ENCODE results near the gene SRPK1. TPM values are rescaled to one million over a fixed set of nuclear protein-coding genes. Genes with fewer than 3 reads are reported as not detected.

Gene SRPK1
- total RNA-seq, 1 experiment from 2014 or later, result 100 TPM

GRCh38 chr6:35786272-35786671 lies 134.6 kb downstream of the SRPK1 start:
- Histone ChIP-seq H3K27ac (ENCODE audit: low read length) (no peak overlapping the region), H3K36me3 (ENCODE audit: low read depth, low read length) (no peaks in the 10 kb centered on the region), H3K9me3 (ENCODE audit: low read length) (no peaks in the 10 kb centered on the region), H3K9ac (ENCODE audit: low read length) (no peak overlapping the region), H3K9me2 (replicated peaks; ENCODE audit: low read length) (no peaks in the 10 kb centered on the region), H2AFZ (ENCODE audit: low read length) (no peak overlapping the region; the same call in 1 of the 2 replicates), H4K20me1 (ENCODE audit: low read length) (no peaks in the 10 kb centered on the region), H3K4me1 (ENCODE audit: insufficient read depth, low read length) (no peaks in the 10 kb centered on the region), H3K79me2 (ENCODE audit: low read length) (no peaks in the 10 kb centered on the region), H3K4me3 (ENCODE audit: low read length) (no peak overlapping the region), H3F3A (ENCODE audit: low read length, unreplicated experiment) (no peaks in the 10 kb centered on the region), H3K4me2 (ENCODE audit: low read length) (no peak overlapping the region), H3K27me3 (ENCODE audit: low read length) (peaks cover 35% of the 10 kb centered on the region)
- no peak for TF ChIP-seq EZH2phosphoT487 (IDR thresholded peaks at IDR 0.05; ENCODE audit: borderline replicate concordance, low read length)
- no peak for TF ChIP-seq EZH2 (IDR thresholded peaks at IDR 0.05; ENCODE audit: low read length, unreplicated experiment)
- TF ChIP-seq CTCF (conservative IDR thresholded peaks at IDR 0.05; ENCODE audit: low read depth, low read length), result no peak
- ChIA-PET CTCF (no interaction called here), POLR2A (ENCODE audit: unreplicated experiment) (interaction anchor here (0.8 kb wide), 1 partner anchor 13 kb away, joined by 4 read pairs; no protein-coding TSS in a partner anchor)
- BruUV-seq (replicated peaks), result no TSS peak
- DNase-seq (no peak), ATAC-seq (no peak)
- intact Hi-C loops (cut with micrococcal nuclease), result no loop called here

GRCh38 chr6:35784200-35784599 lies 136.7 kb downstream of the SRPK1 start:
- POLR2A ChIA-PET (ENCODE audit: unreplicated experiment), result no interaction called here

More at GRCh38 chr6:35784200-35784599, 136.7 kb downstream of the SRPK1 start:
- no peak for TF ChIP-seq EZH2 (IDR thresholded peaks at IDR 0.05; ENCODE audit: low read length, unreplicated experiment)
- no peak for TF ChIP-seq CTCF (conservative IDR thresholded peaks at IDR 0.05; ENCODE audit: low read depth, low read length)
- no peak for TF ChIP-seq EZH2phosphoT487 (IDR thresholded peaks at IDR 0.05; ENCODE audit: borderline replicate concordance, low read length)
- ATAC-seq (no peak), DNase-seq (no peak)
- Histone ChIP-seq H3K79me2 (ENCODE audit: low read length) (no peaks in the 10 kb centered on the region), H3K4me3 (ENCODE audit: low read length) (no peak overlapping the region), H3K4me1 (ENCODE audit: insufficient read depth, low read length) (no peaks in the 10 kb centered on the region), H3K9ac (ENCODE audit: low read length) (no peak overlapping the region), H3F3A (ENCODE audit: low read length, unreplicated experiment) (no peaks in the 10 kb centered on the region), H3K4me2 (ENCODE audit: low read length) (no peak overlapping the region), H3K36me3 (ENCODE audit: low read depth, low read length) (no peaks in the 10 kb centered on the region), H3K27me3 (ENCODE audit: low read length) (peaks cover 29% of the 10 kb centered on the region), H4K20me1 (ENCODE audit: low read length) (no peaks in the 10 kb centered on the region), H3K9me2 (replicated peaks; ENCODE audit: low read length) (no peaks in the 10 kb centered on the region), H2AFZ (ENCODE audit: low read length) (no peak overlapping the region), H3K27ac (ENCODE audit: low read length) (no peak overlapping the region), H3K9me3 (ENCODE audit: low read length) (no peaks in the 10 kb centered on the region)
- no TSS peak for BruUV-seq (replicated peaks)
- intact Hi-C loops (cut with micrococcal nuclease), result no loop called here
- CTCF ChIA-PET, result no interaction called here

Other genes with a start within 250 kb of the SRPK1 start
- 11.9 and 12.4 TPM in 2 replicates for gene FKBP5, start 232.2 kb downstream of the SRPK1 start, total RNA-seq (2014; rRNA removed)
- 0.75 TPM in 1 of 2 replicates, not detected in the other for gene ARMC12, start 184.1 kb downstream of the SRPK1 start, total RNA-seq (2014; rRNA removed)
- gene CLPSL2, start 144.5 kb downstream of the SRPK1 start, total RNA-seq (2014; rRNA removed), result not detected in 2 replicates
- gene CLPSL1, start 140.1 kb downstream of the SRPK1 start, total RNA-seq (2014; rRNA removed), result not detected in 2 replicates
- not detected in 2 replicates for gene CLPS, start 123.8 kb downstream of the SRPK1 start, total RNA-seq (2014; rRNA removed)
- not detected in 2 replicates for gene LHFPL5, start 115.7 kb downstream of the SRPK1 start, total RNA-seq (2014; rRNA removed)
- gene SLC26A8, start 103.5 kb upstream of the SRPK1 start, total RNA-seq (2014; rRNA removed), result not detected in 2 replicates
- gene MAPK14, start 106.7 kb upstream of the SRPK1 start, total RNA-seq (2014; rRNA removed), result 53.7 and 56.8 TPM in 2 replicates
- 36.9 and 41.4 TPM in 2 replicates for gene MAPK13, start 209.4 kb upstream of the SRPK1 start, total RNA-seq (2014; rRNA removed)

All from PC-3 (cell line).